HG02870 (cell line): ENCODE results near the gene HNRNPAB.
"Not testable (repeated sequence)": the region's sequence is repeated elsewhere in the genome, so short reads cannot be mapped to it uniquely, and the experiment has no call there.

ENCODE experiments used
- ATAC-seq: cut with Tn5 transposase; IDR thresholded peaks from one replicate; pipeline ENCODE4 v1.9.1; 2021; ENCODE audit warnings: mild to moderate bottlenecking, moderate library complexity; ENCODE audit not compliant: unreplicated experiment

Gene HNRNPAB

GRCh38 chr5:178228609-178229008 is 24.3 kb downstream of the HNRNPAB start:
- no peak for ATAC-seq

- ATAC-seq: not testable (repeated sequence)
These were observed 24.8 kb downstream of the HNRNPAB start for GRCh38 chr5:178229111-178229510.

DNA sequence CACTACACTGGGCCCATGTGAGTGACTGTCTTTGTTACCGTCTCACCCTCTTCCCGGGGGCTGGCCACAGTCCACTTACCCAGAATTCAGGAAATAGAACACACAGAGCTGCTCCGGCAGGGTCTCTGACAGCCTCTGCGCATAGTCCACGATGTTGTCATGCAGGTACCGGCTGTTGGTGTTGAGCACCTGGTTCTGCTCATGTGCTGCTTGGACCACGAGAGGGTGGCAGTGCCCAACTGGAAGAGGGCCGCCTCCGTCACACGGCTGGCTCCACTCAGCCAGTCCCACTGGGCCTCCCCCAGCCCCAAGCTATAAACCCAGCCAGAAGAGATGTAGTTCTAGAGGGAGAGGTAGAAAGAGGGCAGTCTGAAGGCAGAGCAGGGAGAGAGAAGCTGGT is 25.5 kb downstream of the HNRNPAB start:
- ATAC-seq: no peak

- no peak for ATAC-seq
These were observed 26.7 kb downstream of the HNRNPAB start for GRCh38 chr5:178230879-178231538.

GRCh38 chr5:178231539-178232123 is 27.3 kb downstream of the HNRNPAB start:
- ATAC-seq: no peak

DNA sequence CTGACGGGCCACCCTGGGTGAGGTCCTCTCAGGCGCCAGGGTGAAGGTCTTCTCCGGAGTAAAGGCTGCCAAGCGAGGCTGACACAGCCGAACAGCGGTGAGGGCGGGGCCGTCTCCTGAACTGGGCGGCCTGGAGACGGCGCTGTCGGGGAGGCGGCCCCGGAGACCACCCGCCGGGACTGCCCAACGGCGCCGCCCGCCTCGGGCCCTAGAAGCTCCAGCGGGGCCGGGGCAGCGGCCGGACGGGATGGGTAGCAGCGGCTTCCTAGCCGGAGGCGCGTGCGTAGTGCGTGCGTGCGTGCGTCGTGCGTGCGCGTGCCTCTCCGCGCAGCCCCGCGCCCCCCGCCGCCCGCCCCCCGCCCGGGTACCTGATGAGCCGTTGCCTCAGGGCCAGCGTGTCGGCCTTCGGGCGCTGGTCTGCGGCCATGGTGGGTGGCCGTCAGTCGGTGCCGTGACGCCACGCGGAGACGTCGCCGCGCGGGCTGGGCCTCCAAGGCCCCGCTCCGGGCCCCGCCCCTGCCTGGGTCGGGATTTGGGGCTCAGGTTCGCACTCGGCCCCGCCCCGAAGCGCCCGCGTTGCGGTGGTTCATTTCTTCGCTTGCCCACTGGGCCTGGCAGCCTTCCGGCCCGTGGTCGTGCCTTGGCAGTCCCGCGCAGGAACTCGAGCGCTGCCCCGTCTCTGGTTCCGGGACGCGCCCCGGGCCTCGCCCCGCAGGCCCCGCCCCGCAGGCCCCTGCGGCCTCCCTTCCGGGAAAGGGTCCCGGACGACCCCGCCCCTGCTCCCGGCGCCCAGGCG is 28.0 kb downstream of the HNRNPAB start, which contains the start of gene PHYKPL:
PHYKPL (minus strand) TSS at position 679 of the 796 bp plus-strand sequence; CDS start at position 427, 252 bp downstream.
- ATAC-seq: peak; percentile 52

DNA sequence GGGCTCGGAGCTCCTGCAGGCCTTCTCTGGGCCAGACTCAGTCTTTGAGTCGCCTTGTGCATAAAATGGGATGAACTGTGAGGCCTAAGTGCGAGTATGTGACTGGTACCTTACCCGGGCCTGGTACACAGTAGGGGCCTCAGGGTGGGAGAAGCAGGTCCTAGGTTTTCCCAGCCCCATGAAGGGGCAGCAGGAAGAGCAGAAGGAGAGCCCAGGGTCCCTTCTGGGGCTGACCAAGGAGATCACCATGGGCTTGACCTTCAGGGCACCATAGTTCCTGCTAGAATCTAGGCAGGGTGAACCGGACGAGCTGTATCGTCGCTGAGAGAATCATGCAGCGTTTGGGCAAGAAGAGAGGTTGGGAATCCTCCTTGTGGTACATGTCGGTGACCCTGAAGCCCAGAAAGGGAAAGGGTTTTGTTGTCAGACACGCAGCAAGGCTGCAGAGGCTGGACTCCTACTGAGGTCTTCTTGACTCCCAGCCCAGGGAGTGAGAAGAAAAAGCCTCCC is 28.6 kb downstream of the HNRNPAB start:
- no peak for ATAC-seq

- no peak for ATAC-seq
These were observed 29.9 kb downstream of the HNRNPAB start for GRCh38 chr5:178234121-178234749.

GRCh38 chr5:178234750-178235587 is 30.6 kb downstream of the HNRNPAB start:
- no peak for ATAC-seq

DNA sequence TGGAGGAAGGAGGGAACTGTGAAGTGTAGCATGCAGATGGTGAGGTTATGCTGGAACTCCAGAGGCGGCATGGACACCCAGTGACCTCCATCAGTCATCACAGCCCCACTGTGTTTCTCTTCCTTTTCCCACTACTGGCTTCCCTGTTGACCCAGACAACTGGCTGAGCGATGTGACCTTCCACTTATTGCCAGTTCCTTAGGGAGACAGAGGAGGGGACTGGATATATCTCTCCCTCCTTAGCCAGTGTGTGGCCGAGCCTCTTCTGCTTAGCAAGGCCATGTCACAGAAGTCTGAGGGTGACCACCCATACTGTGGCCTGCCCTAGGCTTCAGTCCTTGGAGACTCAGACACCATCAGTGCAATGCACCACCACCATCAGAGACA is 31.2 kb downstream of the HNRNPAB start:
- ATAC-seq: no peak

DNA sequence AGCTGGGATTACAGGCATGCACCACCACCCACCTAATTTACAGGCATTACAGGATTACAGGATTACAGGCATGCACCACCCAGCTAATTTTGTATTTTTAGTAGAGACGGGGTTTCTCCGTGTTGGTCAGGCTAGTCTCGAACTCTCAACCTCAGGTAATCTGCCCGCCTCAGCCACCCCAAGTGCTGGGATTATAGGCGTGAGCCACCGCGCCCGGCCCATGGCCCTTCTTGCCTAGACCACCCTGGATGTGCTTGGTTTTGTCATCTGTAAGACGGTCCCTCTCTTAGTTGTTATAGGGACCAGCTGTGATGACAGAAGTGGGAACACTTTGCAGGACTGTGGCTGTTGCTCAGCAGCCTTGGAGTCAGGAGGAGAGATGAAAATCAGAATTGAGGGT is 31.8 kb downstream of the HNRNPAB start:
- ATAC-seq: no peak

DNA sequence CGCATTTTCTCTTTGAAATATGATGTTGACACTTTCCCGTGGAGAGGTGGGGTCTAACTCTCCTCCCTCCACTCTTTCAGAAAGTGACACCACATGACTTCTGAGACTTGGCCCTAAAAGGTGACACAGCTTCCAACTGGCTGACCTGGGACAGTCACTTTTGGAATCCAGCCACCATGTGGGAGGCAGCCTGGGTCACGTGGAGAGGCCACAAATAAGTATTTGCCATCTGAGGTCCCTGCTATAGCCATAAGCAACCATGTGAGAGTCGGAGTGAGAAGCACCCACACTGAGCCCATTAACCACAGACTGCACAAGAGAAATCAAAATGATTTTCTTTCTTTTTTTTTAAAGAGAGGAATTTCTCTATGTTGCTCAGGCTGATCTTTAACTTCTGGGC is 32.3 kb downstream of the HNRNPAB start:
- ATAC-seq: no peak

DNA sequence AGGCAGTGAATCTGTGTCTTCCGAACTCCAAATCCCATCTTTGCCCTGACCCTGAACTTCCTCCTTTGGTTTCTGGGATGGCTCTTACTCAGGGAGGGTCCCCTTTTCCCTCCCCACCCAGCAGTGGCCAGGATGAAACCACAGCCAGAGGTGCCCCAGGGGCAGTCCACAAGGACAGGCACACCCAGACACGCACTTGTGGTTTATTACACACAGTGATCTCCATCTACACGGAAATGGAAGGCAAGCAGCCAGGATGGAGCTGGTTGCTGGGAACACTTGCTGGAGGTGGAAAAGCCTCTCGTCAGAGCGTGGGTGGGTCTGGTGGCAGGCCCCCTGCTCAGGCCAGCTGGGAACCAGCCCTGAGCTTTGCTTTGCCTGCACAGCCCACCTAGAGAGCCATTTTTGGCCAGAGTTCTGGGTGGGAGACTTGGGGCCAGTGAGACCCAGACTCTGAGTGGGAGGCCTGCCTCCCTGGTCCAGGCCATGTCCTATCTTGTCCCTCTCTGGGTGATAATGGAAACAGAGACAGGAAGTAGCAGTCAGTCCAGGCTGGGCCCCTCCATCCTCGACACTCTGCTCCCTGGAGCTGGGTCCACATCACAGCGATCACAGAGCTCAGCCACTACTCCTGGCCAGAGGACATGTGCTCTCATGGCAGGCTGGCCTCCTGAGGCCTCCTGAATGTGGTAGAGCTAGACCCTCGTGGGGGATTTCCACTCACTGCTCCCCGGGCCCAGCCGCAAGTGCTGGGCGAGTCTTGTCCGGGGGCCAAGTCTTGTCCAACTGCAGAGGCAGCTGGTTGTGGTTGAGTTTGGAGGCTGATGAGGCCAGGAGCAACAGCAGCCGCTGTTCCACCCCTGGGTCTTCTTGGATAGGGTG is 33.3 kb downstream of the HNRNPAB start:
- no peak for ATAC-seq

DNA sequence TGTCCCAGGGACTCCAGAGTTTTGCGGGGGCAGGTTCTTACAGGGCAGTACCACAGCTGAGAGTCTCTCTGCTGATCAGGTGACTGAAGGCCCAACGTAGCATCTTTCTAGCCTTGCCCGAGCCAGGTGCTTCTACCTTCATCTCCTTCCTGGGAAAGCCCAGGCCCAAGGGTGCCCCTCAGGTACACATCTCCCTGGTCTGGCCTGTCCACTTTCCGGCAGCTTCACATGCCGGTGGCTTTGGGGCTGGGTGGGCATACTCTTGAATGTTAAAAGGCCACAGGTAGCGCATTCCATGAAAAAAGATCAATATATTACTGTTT is 33.9 kb downstream of the HNRNPAB start:
- no peak for ATAC-seq

- ATAC-seq: no peak
These were observed 34.6 kb downstream of the HNRNPAB start for GRCh38 chr5:178238711-178239592.

DNA sequence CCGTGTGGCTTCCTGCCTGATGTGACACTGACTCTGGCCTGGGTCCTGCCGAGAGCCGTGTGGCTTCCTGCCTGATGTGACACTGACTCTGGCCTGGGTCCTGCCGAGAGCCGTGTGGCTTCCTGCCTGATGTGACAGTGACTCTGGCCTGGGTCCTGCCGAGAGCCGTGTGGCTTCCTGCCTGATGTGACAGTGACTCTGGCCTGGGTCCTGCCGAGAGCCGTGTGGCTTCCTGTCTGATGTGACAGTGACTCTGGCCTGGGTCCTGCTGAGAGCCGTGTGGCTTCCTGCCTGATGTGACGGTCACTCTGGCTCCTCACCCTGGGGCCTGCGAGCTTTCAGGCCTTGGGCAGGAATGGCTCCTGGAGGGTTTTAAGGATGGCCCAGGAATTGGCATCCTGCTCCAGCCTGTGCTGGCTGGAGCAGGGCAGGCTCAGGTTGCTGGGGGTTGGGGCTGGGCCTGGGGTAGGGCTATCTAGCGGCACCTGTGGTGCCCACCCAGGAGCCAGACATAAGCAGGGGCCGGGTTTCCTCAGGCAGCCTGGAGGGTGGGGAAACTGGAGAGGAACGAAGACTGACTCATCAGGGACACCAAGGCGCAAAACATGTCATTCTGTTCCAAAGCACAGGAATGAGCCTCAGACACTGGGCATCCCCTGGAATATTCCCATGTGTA is 35.4 kb downstream of the HNRNPAB start:
- ATAC-seq: not testable (repeated sequence)

- ATAC-seq: no peak
These were observed 36.0 kb downstream of the HNRNPAB start for GRCh38 chr5:178240341-178240741.

- ATAC-seq: no peak
These were observed 36.4 kb downstream of the HNRNPAB start for GRCh38 chr5:178240766-178241165.
